GOT3 (cell line): Measurements from ENCODE around the gene C4orf17.
"Not testable (repeated sequence)": the region's sequence is repeated elsewhere in the genome, so short reads cannot be mapped to it uniquely, and the experiment has no call there.

Source experiments
- DNase-seq: peaks from one replicate; lab custom pipeline; 2025; ENCODE audit warnings: mixed read lengths; lab: John Stamatoyannopoulos, UW

C4orf17 gene

GRCh38 chr4:99510721-99511120, at the start of gene C4orf17:
C4orf17 (plus strand) TSS chr4:99511021; CDS start chr4:99513082, 2,061 bp downstream.
- no peak for DNase-seq

DNA sequence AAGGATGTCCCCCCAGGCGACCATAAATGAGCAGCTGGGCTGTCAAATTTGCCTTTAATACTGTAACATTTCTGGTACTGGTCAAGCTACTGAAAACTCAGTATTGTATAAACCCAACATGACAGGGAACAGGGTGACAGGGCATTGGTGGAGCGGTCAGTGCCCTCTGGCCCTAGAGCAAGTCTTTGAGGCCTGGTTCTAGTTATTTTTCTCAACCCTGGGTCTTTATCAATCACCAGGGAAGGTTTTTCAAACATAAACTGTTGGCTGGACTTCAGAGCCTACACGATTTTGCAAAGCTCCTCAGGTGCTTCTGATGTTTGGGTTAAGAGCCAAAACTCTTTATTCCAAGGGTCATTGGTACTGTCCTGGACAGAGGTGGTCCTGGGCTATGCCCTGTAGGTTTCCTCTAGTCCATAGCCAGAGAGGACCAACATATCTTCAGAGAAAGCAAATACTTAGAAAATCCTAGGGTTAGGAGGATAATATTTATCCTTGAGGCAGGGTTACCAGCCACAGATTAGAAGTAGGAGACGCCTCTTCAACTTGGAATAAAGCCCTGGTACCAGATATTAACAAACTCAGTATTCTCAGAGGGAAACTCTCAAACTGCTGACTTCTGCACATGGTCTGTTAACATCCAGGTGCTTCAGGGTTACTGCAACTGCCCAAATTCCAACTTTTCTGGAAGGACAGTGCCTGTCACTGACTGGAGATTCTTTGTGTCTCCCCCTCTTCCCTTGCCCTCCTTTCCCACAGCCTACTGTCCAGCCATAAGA, 49.0 kb upstream of the C4orf17 start:
- DNase-seq = no peak

GRCh38 chr4:99462875-99463464, 47.9 kb upstream of the C4orf17 start:
- DNase-seq = no peak

DNA sequence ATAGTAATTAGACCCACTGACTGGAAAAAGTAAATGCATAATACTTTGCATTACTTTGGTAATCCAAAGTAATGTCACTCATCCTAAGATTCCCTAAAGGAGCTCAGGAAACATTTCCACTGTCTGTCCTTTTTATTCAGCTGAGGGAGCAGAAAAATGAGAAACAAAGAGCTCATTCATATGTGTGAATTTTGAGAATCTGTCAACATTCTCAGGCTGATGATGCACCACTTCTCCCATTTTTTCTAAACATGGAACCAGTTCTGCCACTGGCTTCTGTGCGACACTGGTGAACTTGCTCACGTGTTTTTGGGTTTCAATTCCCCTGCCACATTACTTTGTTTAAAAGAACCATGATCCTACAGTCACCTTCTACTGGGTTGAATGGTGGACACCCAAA, 47.3 kb upstream of the C4orf17 start:
- DNase-seq = no peak

DNA sequence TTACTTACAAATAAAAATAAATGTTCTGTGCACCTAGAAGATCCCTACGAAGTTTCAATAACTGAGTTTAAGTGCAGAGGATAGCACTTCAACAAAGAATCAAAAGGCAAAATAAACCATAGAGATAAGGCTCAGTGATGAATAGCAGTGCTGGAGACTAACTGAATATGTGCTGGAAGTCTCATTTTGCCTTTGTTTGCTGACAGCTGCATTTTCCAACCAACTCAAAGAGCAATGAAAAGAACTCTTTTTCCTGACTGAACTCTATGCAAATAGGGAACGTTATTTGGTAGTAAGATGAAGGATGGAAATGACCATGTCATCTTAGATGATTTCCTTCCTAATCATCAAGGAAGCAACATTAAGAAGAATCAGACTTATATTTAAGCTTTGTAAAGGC, 42.9 kb upstream of the C4orf17 start:
- DNase-seq = no peak

DNA sequence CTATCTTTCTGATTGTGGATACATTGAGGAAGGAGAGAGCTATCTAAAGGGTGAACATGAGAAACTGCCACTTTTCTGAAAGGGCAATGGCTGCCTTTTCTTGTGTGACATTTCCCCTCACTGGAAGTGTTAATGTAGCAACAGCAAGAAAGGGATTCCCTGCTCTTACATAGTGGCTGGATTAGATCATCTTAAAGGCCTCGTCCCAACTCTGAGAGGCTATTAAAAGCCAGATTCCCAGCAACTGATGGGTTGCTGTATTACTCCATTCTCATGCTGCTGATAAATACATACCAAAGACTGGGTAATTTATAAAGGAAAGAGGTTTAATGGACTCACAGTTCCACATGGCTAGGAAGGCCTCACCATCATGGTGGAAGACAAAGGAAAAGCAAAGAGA, 41.9 kb upstream of the C4orf17 start:
- DNase-seq = no peak

GRCh38 chr4:99471349-99471748, 39.5 kb upstream of the C4orf17 start:
- no peak for DNase-seq

DNA sequence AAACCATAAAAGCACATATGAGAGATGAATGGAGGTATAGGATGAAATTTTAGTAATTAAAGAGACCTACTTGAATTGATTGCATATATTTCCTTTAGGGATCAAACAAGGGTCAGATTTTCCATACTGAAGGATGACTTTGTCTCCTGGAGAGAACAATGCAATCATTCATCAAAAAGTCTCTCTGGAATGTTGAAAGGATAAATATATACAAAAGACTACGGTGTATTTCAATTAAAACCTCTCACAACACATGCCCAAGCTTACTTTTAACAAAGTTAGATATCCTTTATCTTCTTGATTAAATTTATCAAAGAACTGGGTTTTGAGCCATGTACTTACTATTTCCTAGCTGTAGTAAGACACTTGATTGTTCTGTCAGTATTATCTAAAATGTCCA, 38.9 kb upstream of the C4orf17 start:
- DNase-seq = no peak

DNA sequence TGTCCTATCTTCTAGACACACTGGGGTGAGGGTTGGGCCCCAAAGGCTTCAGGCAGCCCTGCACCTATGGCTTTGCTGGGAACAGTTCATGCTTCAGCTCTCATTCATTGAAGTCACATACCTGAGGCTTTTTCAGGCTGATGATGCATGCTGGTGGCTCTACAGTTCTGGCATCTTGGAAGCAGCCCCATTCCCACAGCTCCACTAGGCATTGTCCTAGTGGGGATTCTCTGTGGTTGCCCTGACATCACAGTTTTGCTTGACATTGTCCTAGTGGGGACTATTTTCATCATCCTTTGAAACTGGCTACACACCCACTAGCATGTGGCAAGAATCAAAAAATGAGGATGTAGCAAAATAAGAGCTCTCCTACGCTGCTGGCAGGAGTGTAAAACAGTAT, 37.7 kb upstream of the C4orf17 start:
- no peak for DNase-seq

DNA sequence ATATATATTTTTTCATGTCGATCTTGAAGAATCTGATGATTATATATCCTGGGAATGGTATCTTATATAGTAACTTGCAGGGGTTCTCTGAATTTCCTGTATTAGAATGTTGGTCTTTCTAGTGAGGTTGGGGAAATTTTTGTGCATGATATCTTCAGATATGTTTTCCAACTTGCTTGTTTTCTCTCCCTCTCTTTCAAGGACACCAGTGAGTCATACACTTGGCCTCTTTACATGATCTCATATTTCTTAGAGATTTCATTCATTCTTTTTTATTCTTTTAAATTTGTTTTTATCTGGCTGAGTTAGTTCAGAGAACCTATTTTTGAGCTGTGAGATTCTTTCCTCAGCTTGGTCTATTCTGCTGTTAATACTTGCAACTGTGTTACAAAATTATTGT, 27.2 kb upstream of the C4orf17 start:
- DNase-seq = no peak

DNA sequence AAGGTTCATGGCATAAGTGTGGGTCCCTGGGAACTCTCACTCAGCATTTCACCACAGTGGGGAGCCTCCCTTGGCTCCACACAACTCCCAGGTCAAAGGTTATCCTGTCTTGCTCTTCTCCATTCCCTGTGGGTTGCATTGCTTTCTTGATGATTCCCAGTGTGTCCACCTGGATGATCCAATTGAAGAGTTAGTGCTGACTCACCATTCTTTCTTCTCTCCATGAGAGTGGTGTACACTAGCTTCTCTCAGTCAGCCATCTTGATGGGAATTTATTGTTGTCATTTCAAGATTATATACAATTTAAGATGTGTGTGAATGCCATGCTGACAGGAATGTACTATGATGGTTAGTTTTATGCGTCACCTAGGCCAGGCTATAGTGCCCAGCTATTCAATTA, 25.6 kb upstream of the C4orf17 start:
- no peak for DNase-seq

GRCh38 chr4:99486648-99487047, 24.2 kb upstream of the C4orf17 start:
- not testable (repeated sequence) for DNase-seq

DNA sequence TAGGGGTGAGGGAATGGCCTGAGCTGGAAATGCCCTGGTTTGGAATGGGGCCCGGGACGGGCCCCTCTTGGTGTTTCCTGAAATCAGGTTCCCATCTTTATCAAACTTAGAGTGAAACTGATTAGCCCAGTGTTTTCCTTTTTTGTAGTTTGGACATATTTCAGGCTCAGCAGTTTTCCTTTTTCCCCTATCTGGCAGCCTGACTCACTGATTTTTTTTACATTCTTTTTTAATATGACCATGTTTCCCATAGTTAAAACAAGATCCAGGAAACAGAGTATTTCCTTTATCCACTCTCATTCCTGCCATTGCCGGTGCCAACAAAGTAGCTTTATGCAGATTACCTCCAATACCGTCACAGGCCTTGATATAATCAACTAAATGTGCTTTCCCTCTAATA, 20.5 kb upstream of the C4orf17 start:
- no peak for DNase-seq

- no peak for DNase-seq
Observed at GRCh38 chr4:99504804-99505502, 5.9 kb upstream of the C4orf17 start.

GRCh38 chr4:99506781-99507180, 4.0 kb upstream of the C4orf17 start:
- DNase-seq = no peak

DNA sequence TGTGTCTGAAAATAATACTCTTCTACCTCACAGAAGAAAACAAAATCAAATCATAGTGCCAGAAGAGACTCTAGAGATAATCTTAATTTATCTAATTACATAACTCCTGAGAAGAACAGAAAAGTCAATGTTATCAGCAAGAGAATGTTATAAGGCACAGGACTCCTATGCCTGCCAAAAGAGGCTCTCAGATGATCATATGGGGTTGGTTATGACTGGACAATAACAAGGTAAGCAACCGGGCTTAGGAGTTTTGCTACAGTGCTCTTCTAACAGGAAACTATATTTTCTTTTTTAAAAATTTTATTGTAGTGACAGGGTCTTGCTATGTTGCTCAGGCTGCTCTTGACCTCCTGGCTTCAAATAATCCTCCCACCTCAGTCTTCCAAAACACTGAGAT, 3.5 kb upstream of the C4orf17 start:
- no peak for DNase-seq

- no peak for DNase-seq
Observed at GRCh38 chr4:99507762-99508161, 3.1 kb upstream of the C4orf17 start.

DNA sequence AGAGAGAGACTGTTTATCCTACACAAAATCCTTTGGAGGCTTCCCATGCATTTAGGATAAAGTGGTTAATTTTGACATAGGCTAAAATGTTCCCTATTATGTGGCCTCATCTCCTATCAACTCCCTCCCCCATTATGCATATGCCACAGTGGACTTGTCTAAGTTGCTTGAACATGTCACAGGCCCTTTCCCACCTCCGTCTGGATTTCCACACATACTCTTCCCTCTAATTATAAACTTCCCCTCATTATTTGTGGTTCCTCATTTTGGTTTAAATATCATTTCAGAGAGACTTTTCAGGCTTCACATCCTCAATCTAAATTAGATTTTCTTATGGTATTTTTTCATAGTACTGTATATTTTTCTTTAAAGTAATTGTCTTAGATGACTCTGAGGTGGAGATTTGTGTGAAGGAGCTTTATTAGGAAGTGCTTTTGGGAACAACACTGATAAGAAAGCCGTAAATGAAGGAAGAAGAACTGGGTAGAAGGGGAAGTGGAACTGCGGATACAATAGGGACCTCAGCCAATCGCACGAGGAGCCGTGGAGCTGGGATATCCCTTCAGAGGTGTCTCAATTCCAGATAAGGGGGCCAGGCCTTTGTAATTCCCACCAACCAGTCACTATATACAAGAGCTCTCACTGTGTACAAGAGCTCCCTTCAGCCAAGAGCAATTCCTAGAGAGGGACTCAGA, 7.9 kb downstream of the C4orf17 start:
- no peak for DNase-seq

DNA sequence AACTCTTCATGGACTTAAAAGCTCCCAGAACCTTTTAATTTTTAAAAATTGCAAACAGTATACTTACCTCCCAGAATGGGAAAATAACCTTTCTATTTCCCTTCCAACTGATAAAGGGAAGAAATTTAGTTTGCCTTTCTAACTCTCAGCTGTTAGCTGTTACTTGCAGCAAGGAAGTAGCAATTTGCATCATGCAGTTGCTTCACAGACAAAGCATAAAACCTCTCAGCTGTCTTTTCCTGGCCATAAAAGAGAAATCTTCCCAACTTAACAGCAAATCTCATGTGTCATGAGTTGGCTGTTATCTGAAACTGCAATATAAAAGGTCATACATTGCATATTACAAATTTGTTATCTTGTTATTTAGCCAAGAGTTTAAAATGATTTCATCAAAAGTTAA, 18.4 kb downstream of the C4orf17 start:
- no peak for DNase-seq

DNA sequence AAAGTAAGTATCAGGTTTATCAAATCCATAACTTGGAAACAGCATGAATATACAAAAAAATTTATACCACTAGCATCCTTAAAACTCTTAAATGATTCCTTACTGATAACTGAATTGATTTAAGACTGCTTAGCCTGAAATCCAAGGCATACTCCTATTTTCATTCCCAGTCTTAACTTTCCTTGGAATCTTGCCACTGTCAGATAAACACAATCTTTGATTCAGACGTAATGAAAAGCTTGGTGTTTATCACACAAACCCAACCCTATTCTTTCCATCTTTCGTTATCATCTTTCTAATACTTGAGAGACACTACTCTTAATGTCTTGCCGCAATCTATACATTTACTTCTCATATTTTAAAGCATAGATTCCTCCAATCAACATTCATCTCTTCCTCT, 19.1 kb downstream of the C4orf17 start:
- no peak for DNase-seq

DNA sequence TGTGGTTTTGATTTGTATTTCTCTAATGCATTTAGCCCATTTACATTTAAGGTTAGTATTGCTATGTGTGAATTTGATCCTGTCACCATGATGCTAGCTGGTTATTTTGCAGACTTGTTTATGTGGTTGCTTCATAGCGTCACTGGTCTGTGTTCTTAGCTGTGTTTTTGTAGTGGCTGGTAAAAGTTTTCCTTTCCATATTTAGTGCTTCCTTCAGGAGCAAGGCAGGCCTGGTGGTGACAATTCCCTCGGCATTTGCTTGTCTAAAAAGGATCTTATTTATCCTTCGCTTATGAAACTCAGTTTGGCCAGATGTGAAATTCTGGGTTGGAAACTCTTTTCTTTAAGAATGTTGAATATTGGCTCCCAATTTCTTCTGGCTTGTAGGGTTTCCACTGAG, 23.9 kb downstream of the C4orf17 start:
- DNase-seq = not testable (repeated sequence)

GRCh38 chr4:99536271-99536670, 25.4 kb downstream of the C4orf17 start:
- no peak for DNase-seq

DNA sequence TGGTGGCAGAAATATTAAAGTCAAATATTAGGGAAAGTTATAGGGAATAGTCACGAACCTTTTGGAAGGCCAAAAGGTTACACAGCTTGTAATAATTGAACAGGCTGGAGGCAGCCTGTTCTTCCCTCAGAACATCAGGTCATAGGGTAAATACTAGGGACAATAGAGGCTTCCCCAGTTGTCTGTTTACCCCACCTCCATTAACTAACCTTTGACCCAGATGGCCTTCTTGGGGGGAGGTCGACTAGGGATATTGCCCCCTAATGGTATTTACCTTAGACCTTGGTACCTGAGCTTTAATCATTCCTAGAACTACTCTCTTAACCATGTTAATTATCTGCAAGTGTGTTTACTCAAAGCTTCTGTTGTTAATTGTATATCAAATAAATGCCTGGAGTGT, 26.0 kb downstream of the C4orf17 start:
- DNase-seq = no peak
